LNCaP clone FGC (cell line): ENCODE measurements around the gene PORCN.
"Not testable (repeated sequence)": the region's sequence is repeated elsewhere in the genome, so short reads cannot be mapped to it uniquely, and the experiment has no call there.

ENCODE experiments used
- DNase-seq: peaks from one replicate; pipeline ENCODE4 v3.0.0-alpha.2; 2011; ENCODE audit warnings: low read depth
- H3K4me3 ChIP-seq: 2 replicates; pipeline ENCODE4 v1.5.1; 2011; ENCODE audit warnings: mild to moderate bottlenecking, low read depth, low read length, control low read depth
- TF ChIP-seq, protein P1 (sequence below): IDR thresholded peaks from 2 replicates; pipeline ENCODE4 v1.5.1; 2012; ENCODE audit warnings: mild to moderate bottlenecking; ENCODE audit not compliant: control insufficient read depth, insufficient read depth; ENCODE audit errors: extremely low read depth

PORCN gene

DNA sequence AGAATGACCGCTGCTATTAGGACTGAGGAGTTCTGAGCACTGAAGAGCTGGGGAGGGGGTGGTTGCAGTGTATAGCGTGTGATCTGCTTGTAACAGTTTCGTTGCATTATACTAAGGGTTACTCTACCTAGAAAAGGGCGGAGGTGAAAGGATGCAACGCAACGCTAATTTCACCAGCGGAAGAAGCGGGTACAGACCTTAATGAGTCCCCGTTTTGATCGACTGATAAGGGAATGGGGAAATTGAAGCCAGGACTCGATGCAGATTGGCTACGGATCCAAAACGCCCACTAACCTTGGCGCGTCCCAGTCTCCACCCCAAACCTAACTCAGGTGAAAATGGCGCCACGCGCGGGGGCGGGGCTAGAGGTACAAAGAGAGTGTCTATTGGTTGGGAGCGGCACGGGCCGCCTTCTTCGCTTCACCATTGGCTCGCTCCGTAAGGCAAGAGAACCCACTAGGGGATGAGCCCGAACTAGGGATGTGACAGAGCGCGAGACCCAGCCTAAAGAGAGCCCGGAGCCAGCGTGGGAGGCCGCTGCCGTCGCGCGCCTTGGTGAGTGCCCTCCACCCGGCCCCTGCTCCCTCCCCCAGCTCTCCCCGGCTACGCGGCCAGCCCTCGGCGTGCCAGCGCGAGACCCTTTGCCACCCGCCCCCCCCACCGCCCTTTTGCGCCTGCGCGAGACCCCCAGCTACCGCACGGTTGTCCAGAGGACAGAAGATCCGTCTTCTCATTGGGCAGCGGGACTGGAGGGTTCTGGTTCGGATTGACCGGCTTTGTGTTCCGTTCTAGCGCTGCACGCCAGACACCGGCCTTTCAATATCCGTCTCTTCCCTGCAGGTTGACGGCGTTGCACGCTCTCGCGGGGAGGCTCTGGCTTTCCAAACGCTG is 12.8 kb downstream of the PORCN start, which contains the start of gene EBP:
EBP (plus strand) TSS at position 456 of the 891 bp plus-strand sequence. CDS start 1,964 bp downstream, outside the sequence.
- H3K4me3 ChIP-seq: peak within 1 kb of the TSS; percentile 63
- DNase-seq: peak; percentile 79
- TF ChIP-seq, protein P1, sequence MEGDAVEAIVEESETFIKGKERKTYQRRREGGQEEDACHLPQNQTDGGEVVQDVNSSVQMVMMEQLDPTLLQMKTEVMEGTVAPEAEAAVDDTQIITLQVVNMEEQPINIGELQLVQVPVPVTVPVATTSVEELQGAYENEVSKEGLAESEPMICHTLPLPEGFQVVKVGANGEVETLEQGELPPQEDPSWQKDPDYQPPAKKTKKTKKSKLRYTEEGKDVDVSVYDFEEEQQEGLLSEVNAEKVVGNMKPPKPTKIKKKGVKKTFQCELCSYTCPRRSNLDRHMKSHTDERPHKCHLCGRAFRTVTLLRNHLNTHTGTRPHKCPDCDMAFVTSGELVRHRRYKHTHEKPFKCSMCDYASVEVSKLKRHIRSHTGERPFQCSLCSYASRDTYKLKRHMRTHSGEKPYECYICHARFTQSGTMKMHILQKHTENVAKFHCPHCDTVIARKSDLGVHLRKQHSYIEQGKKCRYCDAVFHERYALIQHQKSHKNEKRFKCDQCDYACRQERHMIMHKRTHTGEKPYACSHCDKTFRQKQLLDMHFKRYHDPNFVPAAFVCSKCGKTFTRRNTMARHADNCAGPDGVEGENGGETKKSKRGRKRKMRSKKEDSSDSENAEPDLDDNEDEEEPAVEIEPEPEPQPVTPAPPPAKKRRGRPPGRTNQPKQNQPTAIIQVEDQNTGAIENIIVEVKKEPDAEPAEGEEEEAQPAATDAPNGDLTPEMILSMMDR: no peak

- no peak for DNase-seq
- TF ChIP-seq, protein P1: no peak
- H3K4me3 ChIP-seq: peak overlapping the region; percentile 63
These were observed 13.5 kb downstream of the PORCN start for GRCh38 chrX:48522291-48522690.

GRCh38 chrX:48523682-48524081 is 14.9 kb downstream of the PORCN start:
- no peak for DNase-seq
- H3K4me3 ChIP-seq: no peak overlapping the region
- TF ChIP-seq, protein P1: no peak

GRCh38 chrX:48525853-48526252 is 17.1 kb downstream of the PORCN start:
- not testable (repeated sequence) for DNase-seq, H3K4me3 ChIP-seq

GRCh38 chrX:48530736-48531135 is 21.9 kb downstream of the PORCN start:
- DNase-seq: no peak
- no peak overlapping the region for H3K4me3 ChIP-seq
- TF ChIP-seq, protein P1: no peak

- TF ChIP-seq, protein P1: no peak
- H3K4me3 ChIP-seq: no peak overlapping the region
- DNase-seq: no peak
These were observed 22.7 kb downstream of the PORCN start for GRCh38 chrX:48531358-48531959.

GRCh38 chrX:48532161-48532560 is 23.4 kb downstream of the PORCN start:
- no peak overlapping the region for H3K4me3 ChIP-seq
- no peak for DNase-seq
- TF ChIP-seq, protein P1: no peak
